GM23338 (cell line): Measurements from ENCODE around the gene BCR.

ENCODE experiments used
- CREB1 ChIP-seq: fragments of 250-450 bp; sonication (Bioruptor Pico); IDR thresholded peaks from 2 replicates; pipeline ENCODE4 v1.5.0; 2020; ENCODE audit warnings: low read depth, mild to moderate bottlenecking, moderate library complexity
- EZH2 ChIP-seq: fragments of 200-600 bp; sonication (generic); IDR thresholded peaks from one replicate; pipeline ENCODE4 v1.8.0; 2017; ENCODE audit warnings: antibody characterized with exemption, mild to moderate bottlenecking, low read depth; ENCODE audit not compliant: unreplicated experiment
- EZH2phosphoT487 ChIP-seq: fragments of 200-600 bp; sonication (generic); IDR thresholded peaks from one replicate; pipeline ENCODE4 v1.8.1; 2018; ENCODE audit warnings: antibody characterized with exemption; ENCODE audit not compliant: unreplicated experiment
- JUNB ChIP-seq: IDR thresholded peaks from one replicate; pipeline ENCODE4 v1.6.1; 2016; ENCODE audit warnings: antibody characterized with exemption; ENCODE audit not compliant: unreplicated experiment
- NANOG ChIP-seq: IDR thresholded peaks from 2 replicates; pipeline ENCODE4 v1.6.1; 2016; ENCODE audit warnings: antibody characterized with exemption, borderline replicate concordance
- POLR2AphosphoS5 ChIP-seq: IDR thresholded peaks from 2 replicates; pipeline ENCODE4 v1.6.1; 2016; ENCODE audit warnings: antibody characterized with exemption, low read depth
- STAT1 ChIP-seq: IDR thresholded peaks from one replicate; pipeline ENCODE4 v1.6.1; 2016; ENCODE audit warnings: antibody characterized with exemption; ENCODE audit not compliant: unreplicated experiment
- ZNF114 ChIP-seq: fragments of 250-450 bp; sonication (Bioruptor Pico); IDR thresholded peaks from 2 replicates; pipeline ENCODE4 v1.5.0; 2020; ENCODE audit warnings: mild to moderate bottlenecking, moderate library complexity
- ZNF331 ChIP-seq: fragments of 250-450 bp; sonication (Bioruptor Pico); IDR thresholded peaks from 2 replicates; pipeline ENCODE4 v1.5.0; 2020; ENCODE audit warnings: low read depth, mild to moderate bottlenecking, moderate library complexity
- TF ChIP-seq, protein P1 (sequence below), 2 experiments: fragments of 200-600 bp in 1 of 2; sonication (generic) in 1 of 2; conservative IDR thresholded peaks; 2 replicates each; pipeline versions ENCODE4 v1.5.1 to v1.6.1; 2016 to 2017; ENCODE audit warnings: antibody characterized with exemption in 2 of 2, low read depth in 2 of 2, mild to moderate bottlenecking in 2 of 2, moderate library complexity in 1 of 2
- TF ChIP-seq, protein P2 (sequence below): IDR thresholded peaks from one replicate; pipeline ENCODE4 v1.6.1; 2018; ENCODE audit warnings: antibody characterized with exemption; ENCODE audit not compliant: unreplicated experiment
- TF ChIP-seq, protein P3 (sequence below): fragments of 250-450 bp; sonication (Bioruptor Pico); IDR thresholded peaks from 2 replicates; pipeline ENCODE4 v1.5.0; 2020; ENCODE audit warnings: mild to moderate bottlenecking, moderate library complexity
- TF ChIP-seq, protein P4 (sequence below): IDR thresholded peaks from 2 replicates; pipeline ENCODE4 v1.6.1; 2016; ENCODE audit warnings: antibody characterized with exemption

DNA sequence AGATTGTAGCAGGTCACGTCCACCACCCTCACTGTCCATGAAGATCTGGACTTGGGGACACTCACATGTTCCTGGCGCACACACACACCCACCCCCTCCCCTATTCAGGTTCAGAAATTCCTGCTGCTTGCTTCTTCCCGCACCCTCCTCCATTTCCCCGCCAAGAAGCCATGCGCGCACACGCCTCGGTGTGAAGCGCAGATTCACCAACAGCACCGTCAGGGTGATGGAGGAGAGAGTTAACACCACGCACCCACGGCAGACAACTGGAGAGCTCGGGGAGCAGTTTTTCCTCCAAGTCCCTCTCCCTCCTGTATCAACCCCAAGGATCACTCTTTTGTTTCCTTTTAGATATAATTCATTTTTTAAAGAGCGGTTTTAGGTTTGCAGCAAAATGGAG lies 113.4 kb downstream of the BCR start:
- TF ChIP-seq, protein P1, sequence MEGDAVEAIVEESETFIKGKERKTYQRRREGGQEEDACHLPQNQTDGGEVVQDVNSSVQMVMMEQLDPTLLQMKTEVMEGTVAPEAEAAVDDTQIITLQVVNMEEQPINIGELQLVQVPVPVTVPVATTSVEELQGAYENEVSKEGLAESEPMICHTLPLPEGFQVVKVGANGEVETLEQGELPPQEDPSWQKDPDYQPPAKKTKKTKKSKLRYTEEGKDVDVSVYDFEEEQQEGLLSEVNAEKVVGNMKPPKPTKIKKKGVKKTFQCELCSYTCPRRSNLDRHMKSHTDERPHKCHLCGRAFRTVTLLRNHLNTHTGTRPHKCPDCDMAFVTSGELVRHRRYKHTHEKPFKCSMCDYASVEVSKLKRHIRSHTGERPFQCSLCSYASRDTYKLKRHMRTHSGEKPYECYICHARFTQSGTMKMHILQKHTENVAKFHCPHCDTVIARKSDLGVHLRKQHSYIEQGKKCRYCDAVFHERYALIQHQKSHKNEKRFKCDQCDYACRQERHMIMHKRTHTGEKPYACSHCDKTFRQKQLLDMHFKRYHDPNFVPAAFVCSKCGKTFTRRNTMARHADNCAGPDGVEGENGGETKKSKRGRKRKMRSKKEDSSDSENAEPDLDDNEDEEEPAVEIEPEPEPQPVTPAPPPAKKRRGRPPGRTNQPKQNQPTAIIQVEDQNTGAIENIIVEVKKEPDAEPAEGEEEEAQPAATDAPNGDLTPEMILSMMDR (conservative IDR thresholded peaks at IDR 0.05; ENCODE audit: low read depth in 2 of 2), result no peak
- TF ChIP-seq, protein P2, sequence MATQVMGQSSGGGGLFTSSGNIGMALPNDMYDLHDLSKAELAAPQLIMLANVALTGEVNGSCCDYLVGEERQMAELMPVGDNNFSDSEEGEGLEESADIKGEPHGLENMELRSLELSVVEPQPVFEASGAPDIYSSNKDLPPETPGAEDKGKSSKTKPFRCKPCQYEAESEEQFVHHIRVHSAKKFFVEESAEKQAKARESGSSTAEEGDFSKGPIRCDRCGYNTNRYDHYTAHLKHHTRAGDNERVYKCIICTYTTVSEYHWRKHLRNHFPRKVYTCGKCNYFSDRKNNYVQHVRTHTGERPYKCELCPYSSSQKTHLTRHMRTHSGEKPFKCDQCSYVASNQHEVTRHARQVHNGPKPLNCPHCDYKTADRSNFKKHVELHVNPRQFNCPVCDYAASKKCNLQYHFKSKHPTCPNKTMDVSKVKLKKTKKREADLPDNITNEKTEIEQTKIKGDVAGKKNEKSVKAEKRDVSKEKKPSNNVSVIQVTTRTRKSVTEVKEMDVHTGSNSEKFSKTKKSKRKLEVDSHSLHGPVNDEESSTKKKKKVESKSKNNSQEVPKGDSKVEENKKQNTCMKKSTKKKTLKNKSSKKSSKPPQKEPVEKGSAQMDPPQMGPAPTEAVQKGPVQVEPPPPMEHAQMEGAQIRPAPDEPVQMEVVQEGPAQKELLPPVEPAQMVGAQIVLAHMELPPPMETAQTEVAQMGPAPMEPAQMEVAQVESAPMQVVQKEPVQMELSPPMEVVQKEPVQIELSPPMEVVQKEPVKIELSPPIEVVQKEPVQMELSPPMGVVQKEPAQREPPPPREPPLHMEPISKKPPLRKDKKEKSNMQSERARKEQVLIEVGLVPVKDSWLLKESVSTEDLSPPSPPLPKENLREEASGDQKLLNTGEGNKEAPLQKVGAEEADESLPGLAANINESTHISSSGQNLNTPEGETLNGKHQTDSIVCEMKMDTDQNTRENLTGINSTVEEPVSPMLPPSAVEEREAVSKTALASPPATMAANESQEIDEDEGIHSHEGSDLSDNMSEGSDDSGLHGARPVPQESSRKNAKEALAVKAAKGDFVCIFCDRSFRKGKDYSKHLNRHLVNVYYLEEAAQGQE, result no peak
- TF ChIP-seq JUNB, result no peak
- no peak for TF ChIP-seq POLR2AphosphoS5
- no peak for TF ChIP-seq CREB1 (CRISPR knock-in tag)
- TF ChIP-seq EZH2phosphoT487, result no peak
- TF ChIP-seq EZH2, result no peak
- no peak for TF ChIP-seq NANOG
- TF ChIP-seq, protein P3, sequence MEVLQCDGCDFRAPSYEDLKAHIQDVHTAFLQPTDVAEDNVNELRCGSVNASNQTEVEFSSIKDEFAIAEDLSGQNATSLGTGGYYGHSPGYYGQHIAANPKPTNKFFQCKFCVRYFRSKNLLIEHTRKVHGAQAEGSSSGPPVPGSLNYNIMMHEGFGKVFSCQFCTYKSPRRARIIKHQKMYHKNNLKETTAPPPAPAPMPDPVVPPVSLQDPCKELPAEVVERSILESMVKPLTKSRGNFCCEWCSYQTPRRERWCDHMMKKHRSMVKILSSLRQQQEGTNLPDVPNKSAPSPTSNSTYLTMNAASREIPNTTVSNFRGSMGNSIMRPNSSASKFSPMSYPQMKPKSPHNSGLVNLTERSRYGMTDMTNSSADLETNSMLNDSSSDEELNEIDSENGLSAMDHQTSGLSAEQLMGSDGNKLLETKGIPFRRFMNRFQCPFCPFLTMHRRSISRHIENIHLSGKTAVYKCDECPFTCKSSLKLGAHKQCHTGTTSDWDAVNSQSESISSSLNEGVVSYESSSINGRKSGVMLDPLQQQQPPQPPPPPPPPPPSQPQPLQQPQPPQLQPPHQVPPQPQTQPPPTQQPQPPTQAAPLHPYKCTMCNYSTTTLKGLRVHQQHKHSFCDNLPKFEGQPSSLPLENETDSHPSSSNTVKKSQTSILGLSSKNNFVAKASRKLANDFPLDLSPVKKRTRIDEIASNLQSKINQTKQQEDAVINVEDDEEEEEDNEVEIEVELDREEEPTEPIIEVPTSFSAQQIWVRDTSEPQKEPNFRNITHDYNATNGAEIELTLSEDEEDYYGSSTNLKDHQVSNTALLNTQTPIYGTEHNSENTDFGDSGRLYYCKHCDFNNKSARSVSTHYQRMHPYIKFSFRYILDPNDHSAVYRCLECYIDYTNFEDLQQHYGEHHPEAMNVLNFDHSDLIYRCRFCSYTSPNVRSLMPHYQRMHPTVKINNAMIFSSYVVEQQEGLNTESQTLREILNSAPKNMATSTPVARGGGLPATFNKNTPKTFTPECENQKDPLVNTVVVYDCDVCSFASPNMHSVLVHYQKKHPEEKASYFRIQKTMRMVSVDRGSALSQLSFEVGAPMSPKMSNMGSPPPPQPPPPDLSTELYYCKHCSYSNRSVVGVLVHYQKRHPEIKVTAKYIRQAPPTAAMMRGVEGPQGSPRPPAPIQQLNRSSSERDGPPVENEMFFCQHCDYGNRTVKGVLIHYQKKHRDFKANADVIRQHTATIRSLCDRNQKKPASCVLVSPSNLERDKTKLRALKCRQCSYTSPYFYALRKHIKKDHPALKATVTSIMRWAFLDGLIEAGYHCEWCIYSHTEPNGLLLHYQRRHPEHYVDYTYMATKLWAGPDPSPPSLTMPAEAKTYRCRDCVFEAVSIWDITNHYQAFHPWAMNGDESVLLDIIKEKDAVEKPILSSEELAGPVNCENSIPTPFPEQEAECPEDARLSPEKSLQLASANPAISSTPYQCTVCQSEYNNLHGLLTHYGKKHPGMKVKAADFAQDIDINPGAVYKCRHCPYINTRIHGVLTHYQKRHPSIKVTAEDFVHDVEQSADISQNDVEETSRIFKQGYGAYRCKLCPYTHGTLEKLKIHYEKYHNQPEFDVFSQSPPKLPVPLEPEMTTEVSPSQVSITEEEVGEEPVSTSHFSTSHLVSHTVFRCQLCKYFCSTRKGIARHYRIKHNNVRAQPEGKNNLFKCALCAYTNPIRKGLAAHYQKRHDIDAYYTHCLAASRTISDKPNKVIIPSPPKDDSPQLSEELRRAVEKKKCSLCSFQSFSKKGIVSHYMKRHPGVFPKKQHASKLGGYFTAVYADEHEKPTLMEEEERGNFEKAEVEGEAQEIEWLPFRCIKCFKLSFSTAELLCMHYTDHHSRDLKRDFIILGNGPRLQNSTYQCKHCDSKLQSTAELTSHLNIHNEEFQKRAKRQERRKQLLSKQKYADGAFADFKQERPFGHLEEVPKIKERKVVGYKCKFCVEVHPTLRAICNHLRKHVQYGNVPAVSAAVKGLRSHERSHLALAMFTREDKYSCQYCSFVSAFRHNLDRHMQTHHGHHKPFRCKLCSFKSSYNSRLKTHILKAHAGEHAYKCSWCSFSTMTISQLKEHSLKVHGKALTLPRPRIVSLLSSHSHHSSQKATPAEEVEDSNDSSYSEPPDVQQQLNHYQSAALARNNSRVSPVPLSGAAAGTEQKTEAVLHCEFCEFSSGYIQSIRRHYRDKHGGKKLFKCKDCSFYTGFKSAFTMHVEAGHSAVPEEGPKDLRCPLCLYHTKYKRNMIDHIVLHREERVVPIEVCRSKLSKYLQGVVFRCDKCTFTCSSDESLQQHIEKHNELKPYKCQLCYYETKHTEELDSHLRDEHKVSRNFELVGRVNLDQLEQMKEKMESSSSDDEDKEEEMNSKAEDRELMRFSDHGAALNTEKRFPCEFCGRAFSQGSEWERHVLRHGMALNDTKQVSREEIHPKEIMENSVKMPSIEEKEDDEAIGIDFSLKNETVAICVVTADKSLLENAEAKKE, result no peak
- TF ChIP-seq, protein P4, sequence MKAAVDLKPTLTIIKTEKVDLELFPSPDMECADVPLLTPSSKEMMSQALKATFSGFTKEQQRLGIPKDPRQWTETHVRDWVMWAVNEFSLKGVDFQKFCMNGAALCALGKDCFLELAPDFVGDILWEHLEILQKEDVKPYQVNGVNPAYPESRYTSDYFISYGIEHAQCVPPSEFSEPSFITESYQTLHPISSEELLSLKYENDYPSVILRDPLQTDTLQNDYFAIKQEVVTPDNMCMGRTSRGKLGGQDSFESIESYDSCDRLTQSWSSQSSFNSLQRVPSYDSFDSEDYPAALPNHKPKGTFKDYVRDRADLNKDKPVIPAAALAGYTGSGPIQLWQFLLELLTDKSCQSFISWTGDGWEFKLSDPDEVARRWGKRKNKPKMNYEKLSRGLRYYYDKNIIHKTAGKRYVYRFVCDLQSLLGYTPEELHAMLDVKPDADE, result no peak
- no peak for TF ChIP-seq ZNF114 (CRISPR knock-in tag)
- TF ChIP-seq STAT1, result no peak
- TF ChIP-seq ZNF331, result no peak
